NCI-H446 (cell line): ENCODE measurements around the gene SPIRE2.
"Not testable (repeated sequence)": the region's sequence is repeated elsewhere in the genome, so short reads cannot be mapped to it uniquely, and the experiment has no call there.

ENCODE experiments used
- DNase-seq, 2 experiments: peaks; one replicate each; lab custom pipeline; 2025; lab: John Stamatoyannopoulos, UW

The SPIRE2 gene

DNA sequence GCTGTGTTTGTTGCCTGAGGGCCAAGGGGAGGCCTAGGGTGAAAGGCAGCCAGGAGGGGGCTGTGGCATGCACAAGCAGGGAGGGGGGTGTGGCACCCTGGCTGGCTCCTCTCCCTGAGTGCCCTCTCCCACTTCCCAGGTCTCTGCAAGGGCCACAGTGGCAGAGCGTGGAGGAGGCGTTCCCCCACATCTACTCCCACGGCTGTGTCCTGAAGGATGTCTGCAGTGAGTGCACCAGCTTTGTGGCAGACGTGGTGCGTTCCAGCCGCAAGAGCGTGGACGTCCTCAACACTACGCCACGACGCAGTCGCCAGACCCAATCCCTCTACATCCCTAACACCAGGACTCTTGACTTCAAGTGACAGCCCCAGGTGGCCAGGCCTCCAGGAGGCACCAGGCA is 41.6 kb downstream of the SPIRE2 start:
- no peak for DNase-seq

- no peak for DNase-seq
Measured at GRCh38 chr16:89870440-89870839, 42.2 kb downstream of the SPIRE2 start.

GRCh38 chr16:89871895-89872294 is 43.6 kb downstream of the SPIRE2 start:
- no peak for DNase-seq

- peak; percentile 63 to 86 for DNase-seq
Measured at GRCh38 chr16:89873109-89873971, 45.1 kb downstream of the SPIRE2 start, which contains the start of gene TCF25. TSS of gene TCF25 (plus strand) at chr16:89873592. CDS start at chr16:89873668, 76 bp downstream.

DNA sequence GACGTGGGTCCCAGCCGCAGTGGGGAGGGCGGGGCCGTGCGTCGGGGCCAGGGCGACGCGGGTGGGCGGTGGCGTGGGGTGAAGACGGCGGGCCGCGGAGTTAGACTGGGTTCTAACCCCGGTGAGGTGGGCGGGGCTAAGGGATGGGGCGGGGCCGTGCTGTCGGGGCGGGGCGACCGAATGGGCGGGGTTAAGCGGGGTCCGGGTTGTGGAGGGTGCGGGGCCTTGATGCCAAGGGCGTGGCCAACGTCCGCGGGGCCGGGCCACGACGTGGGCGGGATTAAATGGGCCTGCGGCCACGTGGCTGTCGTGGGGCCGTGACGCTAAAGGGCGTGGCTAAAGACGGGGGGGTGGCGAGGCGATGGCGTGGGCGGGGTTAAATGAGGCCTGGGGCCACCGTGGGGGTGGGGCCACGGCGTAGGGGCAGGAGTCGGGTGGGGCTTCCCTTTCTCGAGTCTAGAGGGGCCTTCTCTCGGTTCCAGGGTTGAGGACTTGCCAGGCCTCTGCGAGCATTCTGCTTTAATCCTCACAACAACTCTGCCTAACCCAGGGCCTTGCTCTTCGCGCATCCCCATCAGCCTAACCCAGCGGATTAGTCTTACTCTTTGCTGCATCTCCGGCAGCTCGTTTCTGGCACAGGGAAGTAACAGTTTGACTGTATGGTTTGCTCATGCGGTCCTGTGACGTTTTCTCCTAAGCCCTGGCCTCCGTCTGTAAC is 45.9 kb downstream of the SPIRE2 start:
- DNase-seq: peak; percentile 77 to 93

GRCh38 chr16:89879123-89879522 is 50.8 kb downstream of the SPIRE2 start:
- DNase-seq: not testable (repeated sequence)

DNA sequence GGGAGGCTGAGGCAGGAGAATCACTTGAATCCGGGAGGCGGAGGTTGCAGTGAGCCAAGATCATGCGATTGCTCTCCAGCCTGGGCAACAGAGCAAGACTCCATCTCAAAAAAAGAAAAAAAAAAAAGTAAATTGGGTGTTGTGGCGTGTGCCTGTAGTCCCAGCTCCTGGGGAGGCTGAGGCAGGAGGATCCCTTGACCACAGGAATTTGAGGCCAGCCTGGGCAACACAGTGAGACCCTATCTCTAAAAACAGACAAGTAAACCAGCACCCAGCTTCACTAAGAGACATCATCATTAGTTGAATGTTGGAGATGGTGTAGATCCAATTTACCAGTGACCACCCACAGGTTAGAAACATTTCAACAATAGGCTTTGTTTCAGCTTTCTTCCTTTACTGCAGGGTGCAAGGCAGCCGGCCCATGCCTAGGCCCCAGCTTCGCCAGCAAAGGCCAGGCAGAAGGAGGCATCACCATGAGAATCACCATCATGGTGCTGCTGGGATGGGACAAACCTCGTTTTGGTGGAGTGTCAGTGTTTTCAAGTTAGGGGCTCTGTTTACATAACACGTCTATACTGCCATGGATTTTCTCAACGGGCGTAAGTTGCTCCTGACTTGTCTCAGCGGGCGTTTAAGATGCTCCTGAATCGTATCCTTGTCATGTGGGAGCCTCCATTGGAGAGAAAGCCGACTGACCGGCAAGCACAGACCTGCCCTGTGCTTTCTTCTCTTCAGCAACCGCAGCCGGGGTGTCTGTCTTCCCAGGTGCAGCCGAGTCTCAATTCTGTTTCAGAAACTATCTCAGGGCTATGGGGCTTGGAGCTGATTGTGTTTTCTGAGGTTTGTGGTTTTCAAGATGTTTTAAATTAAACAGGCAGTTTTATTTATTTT is 52.4 kb downstream of the SPIRE2 start:
- DNase-seq: no peak

GRCh38 chr16:89881368-89881730 is 53.1 kb downstream of the SPIRE2 start:
- no peak for DNase-seq

DNA sequence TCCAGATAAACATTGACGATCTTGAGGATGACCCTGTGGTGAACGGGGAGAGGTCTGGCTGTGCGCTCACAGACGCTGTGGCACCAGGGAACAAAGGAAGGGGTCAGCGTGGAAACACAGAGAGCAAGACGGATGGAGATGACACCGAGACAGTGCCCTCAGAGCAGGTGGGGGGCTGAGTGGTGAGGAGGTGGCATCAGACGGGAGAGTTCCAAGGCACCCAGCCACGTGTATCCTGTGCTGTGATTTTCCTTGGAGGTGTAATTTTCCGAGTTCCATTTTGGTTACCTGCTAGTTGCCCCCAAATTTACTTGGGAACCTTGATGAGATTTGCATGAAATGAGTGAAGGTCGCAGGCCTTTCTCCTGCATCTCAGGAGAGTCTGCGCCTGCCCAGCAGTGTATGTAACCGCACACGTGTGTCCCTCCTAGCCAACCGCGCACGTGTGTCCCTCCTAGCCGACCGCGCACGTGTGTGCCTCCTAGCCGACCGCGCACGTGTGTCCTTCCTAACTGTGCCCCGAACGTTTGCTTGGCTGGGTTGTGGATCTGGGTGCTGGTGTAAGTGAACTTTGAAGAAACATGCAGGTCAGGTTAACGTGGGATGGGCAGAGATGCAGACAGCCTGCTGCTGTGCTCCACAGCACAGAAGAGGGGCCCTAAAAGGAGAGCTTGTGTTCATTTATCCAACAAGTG is 55.2 kb downstream of the SPIRE2 start:
- DNase-seq: no peak

GRCh38 chr16:89884041-89884421 is 55.8 kb downstream of the SPIRE2 start:
- no peak for DNase-seq

DNA sequence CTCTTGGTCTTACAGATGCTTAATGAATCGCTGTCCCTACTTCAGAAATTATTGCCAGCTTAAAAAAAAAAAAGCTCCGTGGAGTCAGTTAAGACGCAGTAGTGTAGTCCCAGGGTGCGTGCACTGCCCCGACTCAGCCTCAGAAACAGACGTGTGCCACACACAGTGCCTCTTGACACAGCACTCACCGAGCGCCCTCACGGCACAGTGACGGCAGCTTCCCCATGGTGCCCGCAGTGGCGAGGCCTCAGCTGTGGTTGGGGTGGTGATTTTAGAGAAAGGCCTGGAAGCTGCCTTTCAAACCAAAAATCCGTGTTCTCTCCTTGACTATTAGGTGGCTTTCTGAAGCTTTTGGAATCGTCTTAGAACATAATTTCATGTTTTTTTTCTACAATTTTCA is 59.0 kb downstream of the SPIRE2 start:
- DNase-seq: no peak

DNA sequence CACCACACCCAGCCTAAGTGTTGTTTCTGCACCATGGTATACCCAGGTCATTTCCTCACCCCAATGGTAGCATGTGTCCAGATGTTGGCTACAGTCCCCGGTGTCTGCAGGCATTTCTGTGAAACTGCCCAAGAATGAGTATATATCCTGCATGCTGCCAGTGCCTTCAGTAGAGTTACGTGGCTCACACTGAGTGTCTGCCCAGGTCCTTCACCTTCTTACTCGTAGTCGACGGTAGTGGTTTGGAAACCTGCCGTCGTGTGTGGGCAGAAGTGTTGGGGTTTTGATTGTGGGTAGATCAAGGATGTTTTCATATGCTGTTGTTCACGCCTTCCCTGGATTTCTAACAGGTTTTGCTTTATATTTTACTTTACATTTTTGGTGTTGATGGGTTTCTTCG is 61.9 kb downstream of the SPIRE2 start:
- DNase-seq: no peak

GRCh38 chr16:89890886-89891657 is 62.8 kb downstream of the SPIRE2 start:
- no peak for DNase-seq

DNA sequence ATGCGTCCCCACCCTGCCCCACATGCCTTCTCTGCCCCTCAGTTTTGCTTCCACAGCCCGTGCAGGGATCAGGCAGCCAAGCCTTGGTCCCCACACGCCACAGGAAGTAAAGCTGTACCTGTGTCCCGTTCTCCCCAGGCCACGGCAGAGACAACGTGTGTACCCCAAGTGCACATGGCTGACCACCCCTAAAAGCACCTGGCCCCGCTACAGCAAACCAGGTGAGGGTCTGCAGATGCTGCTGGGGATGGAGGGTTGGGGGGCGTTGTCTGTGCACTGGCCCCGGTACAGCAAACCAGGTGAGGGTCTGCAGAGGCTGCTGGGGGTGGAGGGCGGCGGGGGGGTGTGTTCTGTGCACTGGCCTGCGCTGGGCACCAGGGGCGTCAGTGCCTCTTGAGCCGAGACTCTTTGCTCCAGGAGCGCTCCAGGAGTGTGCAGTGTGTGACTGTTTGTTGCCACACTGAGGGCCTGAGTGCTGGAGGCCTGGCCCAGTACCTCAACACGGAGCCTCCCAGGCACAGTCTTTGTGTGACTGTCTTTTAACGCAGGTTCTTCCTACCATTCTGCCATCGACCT is 63.9 kb downstream of the SPIRE2 start:
- DNase-seq: no peak

DNA sequence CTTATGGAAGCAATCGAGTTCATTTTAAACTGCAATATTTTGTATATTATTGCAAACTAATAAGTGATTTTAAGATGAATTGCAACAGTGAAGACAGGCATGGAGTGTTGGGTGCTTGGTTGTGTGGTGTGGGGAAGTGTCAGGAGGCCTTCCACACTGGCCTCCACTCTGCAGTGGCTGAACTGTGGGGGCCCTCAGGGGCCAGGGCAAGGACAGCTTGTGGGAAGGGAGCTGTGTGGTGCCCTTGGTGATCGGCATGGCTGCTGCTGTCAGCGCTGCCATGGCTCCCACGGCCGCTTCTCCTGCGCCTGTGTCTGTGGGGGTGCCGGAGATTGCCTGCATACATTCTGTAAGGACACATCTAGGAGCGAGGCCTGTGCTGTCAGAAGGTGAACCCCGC is 64.4 kb downstream of the SPIRE2 start:
- DNase-seq: no peak

DNA sequence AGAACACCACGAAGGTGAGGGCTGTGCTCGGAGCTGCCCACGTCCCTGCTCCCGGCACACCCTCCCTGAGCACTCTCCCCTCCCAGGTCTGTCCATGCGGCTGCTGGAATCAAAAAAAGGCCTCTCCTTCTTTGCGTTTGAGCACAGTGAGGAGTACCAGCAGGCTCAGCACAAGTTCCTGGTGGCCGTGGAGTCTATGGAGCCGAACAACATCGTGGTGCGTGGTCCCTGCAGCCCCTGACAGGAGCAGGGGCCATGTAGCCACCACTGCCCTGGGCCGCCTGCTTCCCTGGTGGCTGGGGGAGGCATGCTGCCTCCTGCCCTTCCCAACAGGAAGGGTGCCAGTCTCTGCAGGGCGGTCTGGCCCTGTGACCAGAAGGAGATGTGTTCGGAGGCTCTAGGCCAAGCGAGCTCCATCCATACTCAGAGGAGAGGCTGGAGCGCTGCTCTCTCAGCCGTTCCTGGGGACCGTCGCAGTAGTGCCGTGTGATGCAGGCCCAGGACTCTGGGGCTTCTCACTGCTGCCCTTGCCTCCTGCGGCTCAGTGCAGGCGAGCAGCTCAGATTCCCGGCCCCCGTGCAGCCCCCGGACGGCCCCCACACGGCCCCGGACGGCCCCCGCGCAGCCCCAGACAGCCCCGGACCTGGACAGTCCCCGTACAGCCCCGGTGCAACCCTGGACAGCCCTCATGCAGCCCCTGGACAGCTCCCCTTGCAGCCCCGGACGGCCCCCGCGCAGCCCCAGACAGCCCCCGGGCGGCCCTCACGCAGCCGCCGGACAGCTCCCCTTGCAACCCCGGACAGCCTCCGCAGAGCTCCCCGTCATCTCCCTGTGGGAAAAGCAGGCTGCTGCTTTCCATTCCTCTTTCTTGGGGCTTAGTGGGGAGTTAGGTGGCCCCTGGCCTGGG is 65.6 kb downstream of the SPIRE2 start:
- DNase-seq: no peak

GRCh38 chr16:89895482-89896250 is 67.4 kb downstream of the SPIRE2 start:
- DNase-seq: no peak

DNA sequence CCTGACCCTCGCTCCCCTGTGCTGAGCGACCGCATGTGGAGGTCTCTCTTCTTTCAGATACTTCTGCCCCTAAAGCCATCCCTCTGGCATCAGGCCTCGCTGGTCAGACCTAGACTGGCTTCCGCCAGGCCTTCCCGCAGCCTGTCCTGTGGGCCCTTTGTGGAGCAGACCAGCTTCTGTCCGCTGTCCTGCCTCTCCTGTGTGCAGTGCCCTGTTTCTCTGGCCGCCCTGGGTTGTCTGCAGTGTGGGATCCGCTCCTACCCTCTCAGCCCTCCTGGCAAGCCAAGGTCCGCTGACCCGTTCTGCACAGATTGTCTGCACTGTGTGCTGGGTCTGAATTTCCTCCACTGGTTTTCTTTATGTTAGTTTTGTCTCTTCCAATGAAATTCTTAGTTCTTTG is 68.9 kb downstream of the SPIRE2 start:
- no peak for DNase-seq
